DMS153 treated with DMSO at 0.1 percent for 48 hours (cell line): ENCODE data around the gene HCN3.
"Not testable (repeated sequence)": the region's sequence is repeated elsewhere in the genome, so short reads cannot be mapped to it uniquely, and the experiment has no call there.

ENCODE experiments used
- DNase-seq: peaks from one replicate; lab custom pipeline; 2025; ENCODE audit not compliant: unreplicated experiment; lab: John Stamatoyannopoulos, UW

HCN3 gene

DNA sequence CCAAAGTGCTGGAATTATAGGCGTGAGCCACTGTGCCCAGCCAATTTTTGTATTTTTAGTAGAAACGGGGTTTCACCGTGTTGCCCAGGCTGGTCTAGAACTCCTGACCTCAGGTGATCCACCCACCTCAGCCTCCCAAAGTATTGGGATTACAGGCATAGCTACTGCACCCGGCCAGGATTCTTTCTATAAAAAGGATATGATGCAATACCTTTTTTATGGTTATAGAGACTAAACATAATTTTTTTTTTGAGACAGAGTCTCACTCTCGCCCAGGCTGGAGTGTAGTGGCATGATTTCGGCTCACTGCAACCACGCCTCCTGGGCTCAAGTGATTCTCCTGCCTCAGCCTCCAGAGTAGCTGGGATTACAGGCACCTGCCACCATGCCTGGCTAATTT lies 51.6 kb downstream of the HCN3 start:
- not testable (repeated sequence) for DNase-seq

DNA sequence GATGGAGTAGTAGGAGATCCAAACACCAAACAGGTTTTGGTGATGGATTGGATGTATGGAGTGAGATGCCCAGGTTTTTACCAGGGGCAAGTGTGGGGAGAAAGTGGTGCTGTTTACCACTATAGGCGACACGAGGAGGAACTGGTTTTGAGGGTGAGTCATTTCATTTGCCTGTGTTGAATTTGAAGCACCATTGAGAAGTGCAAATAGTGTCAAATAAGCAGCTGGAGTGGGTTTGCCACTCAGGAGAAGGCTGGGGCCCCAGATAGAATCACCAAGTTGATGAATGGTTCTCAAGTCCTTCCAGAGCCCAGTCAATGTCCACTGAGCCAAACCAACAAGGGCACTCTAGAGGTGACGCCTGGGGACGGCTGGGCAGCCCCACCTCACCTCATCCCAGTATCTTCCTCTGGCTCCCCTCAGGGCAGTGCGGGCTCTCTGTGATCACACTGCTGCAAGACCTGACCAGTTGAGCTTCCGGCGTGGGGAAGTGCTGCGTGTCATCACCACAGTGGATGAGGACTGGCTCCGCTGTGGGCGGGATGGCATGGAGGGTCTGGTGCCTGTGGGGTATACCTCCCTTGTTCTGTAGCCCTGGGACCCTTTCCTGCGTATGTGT lies 52.8 kb downstream of the HCN3 start:
- no peak for DNase-seq

DNA sequence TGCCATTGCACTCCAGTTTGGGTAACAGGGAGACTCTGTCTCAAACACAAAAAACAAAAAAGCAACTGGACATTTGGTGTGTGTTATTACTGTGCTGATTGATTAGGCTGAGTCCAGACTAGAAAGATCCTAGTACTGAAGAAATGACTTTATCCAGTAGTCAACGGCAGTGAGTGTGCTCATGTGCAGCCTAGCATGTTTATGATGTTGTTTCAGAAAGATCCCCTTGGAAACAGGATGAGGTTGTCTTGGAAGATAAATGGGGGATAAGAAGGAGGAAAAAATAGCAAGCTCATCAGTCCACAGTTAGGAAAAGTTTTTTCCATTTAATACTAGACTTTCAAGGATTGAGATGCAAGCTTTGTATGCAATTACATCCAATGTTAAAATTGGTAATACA lies 57.7 kb downstream of the HCN3 start:
- DNase-seq, result no peak
